Liver (tissue), 3 donors: Measurements from ENCODE around the gene PCDH9.

Experiments used
- CTCF ChIP-seq: fragments of 150-350 bp; IDR thresholded peaks from 2 replicates; pipeline ENCODE4 v1.5.1; 2017; ENCODE audit warnings: improper control_type of control experiment, low read depth, low read length; ENCODE audit not compliant: missing input control
- EGR1 ChIP-seq, 2 donors: IDR thresholded peaks; 2 replicates each; pipeline ENCODE4 v1.6.1; 2016 to 2018; ENCODE audit warnings: antibody characterized with exemption in 2 of 2, low read depth in 2 of 2
- GABPA ChIP-seq, 2 donors: IDR thresholded peaks in 1 of 2; conservative IDR thresholded peaks in 1 of 2; 2 replicates each; pipeline ENCODE4 v1.6.1; 2016; ENCODE audit warnings: antibody characterized with exemption in 2 of 2, mild to moderate bottlenecking in 1 of 2, moderate library complexity in 1 of 2
- NR2F2 ChIP-seq: IDR thresholded peaks from 2 replicates; pipeline ENCODE4 v1.6.1; 2016; ENCODE audit warnings: antibody characterized with exemption
- REST ChIP-seq: IDR thresholded peaks from 2 replicates; pipeline ENCODE4 v1.6.1; 2016; ENCODE audit warnings: antibody characterized with exemption, mild to moderate bottlenecking
- RXRA ChIP-seq, 2 donors: IDR thresholded peaks; 2 replicates each; pipeline ENCODE4 v1.6.1; 2017 to 2018; ENCODE audit warnings: antibody characterized with exemption in 2 of 2, mild to moderate bottlenecking in 1 of 2
- SP1 ChIP-seq: IDR thresholded peaks from 2 replicates; pipeline ENCODE4 v1.6.1; 2018; ENCODE audit warnings: antibody characterized with exemption, mild to moderate bottlenecking
- YY1 ChIP-seq: IDR thresholded peaks from 2 replicates; pipeline ENCODE4 v1.6.1; 2016; ENCODE audit warnings: antibody characterized with exemption, mild to moderate bottlenecking
- TF ChIP-seq, protein P1 (sequence below): IDR thresholded peaks from 2 replicates; pipeline ENCODE4 v1.6.1; 2016; ENCODE audit warnings: antibody characterized with exemption
- donor health status: healthy.
- donor health status: healthy.

- no peak for TF ChIP-seq CTCF
- TF ChIP-seq, protein P1, sequence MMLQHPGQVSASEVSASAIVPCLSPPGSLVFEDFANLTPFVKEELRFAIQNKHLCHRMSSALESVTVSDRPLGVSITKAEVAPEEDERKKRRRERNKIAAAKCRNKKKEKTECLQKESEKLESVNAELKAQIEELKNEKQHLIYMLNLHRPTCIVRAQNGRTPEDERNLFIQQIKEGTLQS = no peak
- no peak for TF ChIP-seq SP1
- TF ChIP-seq REST = no peak
- no peak for TF ChIP-seq RXRA (IDR thresholded peaks at IDR 0.05)
- TF ChIP-seq NR2F2 = no peak
- no peak for TF ChIP-seq EGR1 (IDR thresholded peaks at IDR 0.05; ENCODE audit: low read depth in 2 of 2)
- TF ChIP-seq YY1 = no peak
- no peak for TF ChIP-seq GABPA (IDR thresholded peaks at IDR 0.05 in 1 of 2, conservative IDR thresholded peaks at IDR 0.05 in 1 of 2)
These were observed 755.1 kb downstream of the PCDH9 start for GRCh38 chr13:66475061-66475460.
